Stomach (tissue), 4 donors: ENCODE measurements around the gene CHD1.

ENCODE experiments used
- CTCF ChIP-seq, 7 experiments: fragments of 450-650 bp in 4 of 7; fragments of 200-600 bp in 3 of 7; sonication (generic) in 3 of 7; IDR thresholded peaks; one replicate each; pipeline ENCODE4 v1.5.1; 2016 to 2019; ENCODE audit warnings: antibody characterized with exemption in 7 of 7, control low read depth in 2 of 7, mild to moderate bottlenecking in 1 of 7
- POLR2A ChIP-seq, 4 donors: fragments of 450-650 bp; IDR thresholded peaks; one replicate each; pipeline ENCODE4 v1.6.1; 2016; ENCODE audit warnings: antibody characterized with exemption in 4 of 4, control low read depth in 2 of 4, mild to moderate bottlenecking in 1 of 4, moderate library complexity in 1 of 4
- POLR2AphosphoS5 ChIP-seq, 3 donors: sonication (generic); formaldehyde crosslinking; IDR thresholded peaks; one replicate each; pipeline ENCODE4 v1.6.1; 2016; ENCODE audit warnings: antibody characterized with exemption in 3 of 3

DNA sequence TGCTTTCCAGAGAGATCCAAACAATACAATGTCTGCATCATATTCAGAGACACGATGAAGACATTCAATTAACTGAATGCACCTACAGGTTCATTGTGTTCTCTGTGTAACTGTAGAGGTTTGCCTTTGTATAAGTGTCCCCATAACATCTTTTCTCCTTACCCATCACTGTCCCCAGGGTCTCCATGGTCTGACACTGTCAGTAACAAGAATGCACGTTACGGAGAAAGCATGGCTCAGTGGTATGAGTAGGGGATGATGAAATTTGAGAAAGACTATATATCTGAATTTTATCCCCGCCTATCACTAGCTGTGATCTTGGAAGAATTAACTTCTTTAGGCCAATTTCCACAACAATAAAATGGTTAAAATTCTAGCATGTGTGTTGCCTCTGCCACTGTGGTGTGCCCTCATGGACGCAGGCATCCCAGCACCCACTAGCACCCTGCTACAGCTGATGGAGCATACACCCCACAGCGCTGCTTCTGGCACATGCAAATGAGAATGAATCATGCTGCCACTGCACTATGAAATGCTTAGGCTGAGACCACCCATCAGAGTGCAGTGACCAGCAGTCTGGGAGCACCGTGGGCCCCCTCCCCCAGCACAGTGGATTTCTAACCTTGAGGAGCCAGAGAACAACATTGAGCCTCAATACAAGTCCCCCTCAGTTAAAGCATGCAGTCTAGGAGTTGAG lies 101.1 kb downstream of the CHD1 start:
- TF ChIP-seq POLR2A (IDR thresholded peaks at IDR 0.05) (no peak), CTCF (IDR thresholded peaks at IDR 0.05) (no peak), POLR2AphosphoS5 (IDR thresholded peaks at IDR 0.05) (no peak)
